GM21526 (cell line): Measurements from ENCODE around the gene VTI1A.

Source experiments
- ATAC-seq: cut with Tn5 transposase; IDR thresholded peaks from one replicate; pipeline ENCODE4 v1.9.1; 2021; ENCODE audit warnings: moderate library complexity; ENCODE audit not compliant: unreplicated experiment, low FRiP score

The VTI1A gene

GRCh38 chr10:112502536-112502935 lies 55.5 kb downstream of the VTI1A start:
- ATAC-seq, result no peak

GRCh38 chr10:112503643-112504042 lies 56.6 kb downstream of the VTI1A start:
- ATAC-seq, result no peak

- ATAC-seq, result no peak
These were observed 60.0 kb downstream of the VTI1A start for GRCh38 chr10:112507046-112507445.

- no peak for ATAC-seq
These were observed 61.0 kb downstream of the VTI1A start for GRCh38 chr10:112507988-112508387.

- ATAC-seq, result no peak
These were observed 62.7 kb downstream of the VTI1A start for GRCh38 chr10:112509558-112510291.

- ATAC-seq, result no peak
These were observed 63.4 kb downstream of the VTI1A start for GRCh38 chr10:112510384-112510783.

GRCh38 chr10:112512294-112512693 lies 65.3 kb downstream of the VTI1A start:
- ATAC-seq, result no peak

GRCh38 chr10:112515126-112515525 lies 68.1 kb downstream of the VTI1A start:
- ATAC-seq, result no peak

GRCh38 chr10:112515852-112516251 lies 68.8 kb downstream of the VTI1A start:
- ATAC-seq, result no peak

GRCh38 chr10:112517451-112517862 lies 70.4 kb downstream of the VTI1A start:
- ATAC-seq, result no peak

- no peak for ATAC-seq
These were observed 72.2 kb downstream of the VTI1A start for GRCh38 chr10:112519133-112519761.

- no peak for ATAC-seq
These were observed 73.9 kb downstream of the VTI1A start for GRCh38 chr10:112520914-112521313.

GRCh38 chr10:112524641-112525040 lies 77.6 kb downstream of the VTI1A start:
- no peak for ATAC-seq

- ATAC-seq, result no peak
These were observed 78.2 kb downstream of the VTI1A start for GRCh38 chr10:112525200-112525599.

- peak; percentile 90 for ATAC-seq
These were observed 79.1 kb downstream of the VTI1A start for GRCh38 chr10:112526139-112526538.

GRCh38 chr10:112526906-112527305 lies 79.9 kb downstream of the VTI1A start:
- ATAC-seq, result no peak

GRCh38 chr10:112528235-112528634 lies 81.2 kb downstream of the VTI1A start:
- ATAC-seq, result no peak

- no peak for ATAC-seq
These were observed 84.4 kb downstream of the VTI1A start for GRCh38 chr10:112531421-112531820.

- peak; percentile 96 for ATAC-seq
These were observed 85.2 kb downstream of the VTI1A start for GRCh38 chr10:112532189-112532588.

GRCh38 chr10:112532956-112533355 lies 85.9 kb downstream of the VTI1A start:
- no peak for ATAC-seq

- ATAC-seq, result no peak
These were observed 86.9 kb downstream of the VTI1A start for GRCh38 chr10:112533916-112534315.

GRCh38 chr10:112535531-112535951 lies 88.5 kb downstream of the VTI1A start:
- peak; percentile 61 for ATAC-seq
